ENCODE measurements around the gene TRERF1.

- no peak for TF ChIP-seq POLR2A (IDR thresholded peaks at IDR 0.05)
- no peak for TF ChIP-seq CTCF (IDR thresholded peaks at IDR 0.05)
These were observed 250.3 kb downstream of the TRERF1 start for GRCh38 chr6:42201382-42201781.

All from testis (tissue), 2 donors.